NCI-H128 (cell line): ENCODE data around the gene ITGB6.

ENCODE experiments used
- DNase-seq: peaks from one replicate; lab custom pipeline; 2025; ENCODE audit not compliant: unreplicated experiment; lab: John Stamatoyannopoulos, UW

ITGB6 gene, protein sequence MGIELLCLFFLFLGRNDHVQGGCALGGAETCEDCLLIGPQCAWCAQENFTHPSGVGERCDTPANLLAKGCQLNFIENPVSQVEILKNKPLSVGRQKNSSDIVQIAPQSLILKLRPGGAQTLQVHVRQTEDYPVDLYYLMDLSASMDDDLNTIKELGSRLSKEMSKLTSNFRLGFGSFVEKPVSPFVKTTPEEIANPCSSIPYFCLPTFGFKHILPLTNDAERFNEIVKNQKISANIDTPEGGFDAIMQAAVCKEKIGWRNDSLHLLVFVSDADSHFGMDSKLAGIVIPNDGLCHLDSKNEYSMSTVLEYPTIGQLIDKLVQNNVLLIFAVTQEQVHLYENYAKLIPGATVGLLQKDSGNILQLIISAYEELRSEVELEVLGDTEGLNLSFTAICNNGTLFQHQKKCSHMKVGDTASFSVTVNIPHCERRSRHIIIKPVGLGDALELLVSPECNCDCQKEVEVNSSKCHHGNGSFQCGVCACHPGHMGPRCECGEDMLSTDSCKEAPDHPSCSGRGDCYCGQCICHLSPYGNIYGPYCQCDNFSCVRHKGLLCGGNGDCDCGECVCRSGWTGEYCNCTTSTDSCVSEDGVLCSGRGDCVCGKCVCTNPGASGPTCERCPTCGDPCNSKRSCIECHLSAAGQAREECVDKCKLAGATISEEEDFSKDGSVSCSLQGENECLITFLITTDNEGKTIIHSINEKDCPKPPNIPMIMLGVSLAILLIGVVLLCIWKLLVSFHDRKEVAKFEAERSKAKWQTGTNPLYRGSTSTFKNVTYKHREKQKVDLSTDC

DNA sequence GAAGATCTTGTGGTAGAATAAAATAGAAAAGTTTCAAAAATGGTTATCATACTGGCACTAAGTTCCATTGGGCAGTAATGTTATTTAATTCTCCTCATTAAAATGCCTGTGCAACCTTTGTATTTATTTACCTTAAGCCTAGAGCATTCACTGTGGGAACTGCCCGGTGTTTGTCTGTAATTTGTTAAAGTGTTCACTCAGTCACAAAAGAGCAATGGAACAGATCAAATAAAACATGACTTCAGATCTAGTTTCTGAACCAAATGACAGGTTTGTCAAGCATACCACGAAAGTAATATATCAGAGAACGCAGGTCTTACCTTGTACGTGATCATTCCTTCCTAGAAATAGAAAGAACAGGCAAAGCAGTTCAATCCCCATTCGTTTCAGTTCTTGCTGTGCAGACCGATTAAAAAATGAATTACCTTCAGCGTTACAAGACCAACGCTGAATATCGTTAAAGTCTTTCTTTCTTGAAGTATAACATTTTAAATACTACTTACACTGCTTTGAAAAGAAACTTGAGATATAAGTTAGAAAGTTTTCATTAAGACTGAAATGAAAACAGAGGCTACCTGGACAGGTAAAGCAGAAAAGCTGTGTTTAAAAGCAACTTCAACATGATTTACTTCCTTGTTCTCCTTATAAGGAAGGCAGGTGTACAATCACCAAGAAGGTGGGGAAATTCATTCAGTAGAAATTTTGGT lies at the start of gene ITGB6:
ITGB6 (minus strand) TSS at position 590 of the 707 bp plus-strand sequence; CDS start at position 381, 209 bp downstream.
- DNase-seq, result no peak

DNA sequence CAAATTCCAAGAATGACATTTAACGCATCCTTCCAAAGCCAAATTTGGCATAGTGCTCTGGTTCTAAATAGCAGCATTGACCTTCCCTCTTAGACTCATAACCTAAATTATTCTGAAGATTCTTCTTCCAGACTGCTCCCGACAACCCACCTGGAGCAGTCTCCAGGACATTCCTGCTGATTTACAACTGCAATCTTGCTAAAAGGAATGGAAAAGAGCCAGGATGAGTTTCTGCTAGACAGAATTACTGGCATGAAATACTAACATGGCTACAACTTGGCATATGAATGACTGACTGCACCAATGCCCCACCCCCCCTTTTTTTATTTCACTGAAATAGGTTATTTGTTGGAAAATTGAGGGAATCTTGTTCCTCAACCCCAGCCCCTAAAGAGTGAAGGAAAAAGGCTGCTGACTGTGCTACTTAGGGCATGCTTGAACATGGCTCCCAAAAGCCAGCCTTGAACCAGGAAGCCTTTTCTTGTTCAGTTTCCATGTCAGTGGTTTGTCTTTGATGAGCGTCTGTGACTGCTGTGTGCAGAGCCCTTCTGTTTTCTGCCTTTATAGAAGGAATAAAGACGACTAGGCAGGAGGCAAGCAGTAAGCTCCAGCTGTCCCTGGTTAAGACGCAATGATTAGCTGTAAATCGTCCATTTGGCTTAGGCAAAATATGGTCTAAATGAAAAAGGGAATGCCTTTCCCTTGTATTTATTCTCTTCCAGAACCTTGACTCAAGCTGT lies 47.4 kb upstream of the ITGB6 start:
- no peak for DNase-seq

GRCh38 chr2:160246356-160246755 lies 46.3 kb upstream of the ITGB6 start:
- no peak for DNase-seq

GRCh38 chr2:160245614-160246155 lies 45.6 kb upstream of the ITGB6 start:
- no peak for DNase-seq

DNA sequence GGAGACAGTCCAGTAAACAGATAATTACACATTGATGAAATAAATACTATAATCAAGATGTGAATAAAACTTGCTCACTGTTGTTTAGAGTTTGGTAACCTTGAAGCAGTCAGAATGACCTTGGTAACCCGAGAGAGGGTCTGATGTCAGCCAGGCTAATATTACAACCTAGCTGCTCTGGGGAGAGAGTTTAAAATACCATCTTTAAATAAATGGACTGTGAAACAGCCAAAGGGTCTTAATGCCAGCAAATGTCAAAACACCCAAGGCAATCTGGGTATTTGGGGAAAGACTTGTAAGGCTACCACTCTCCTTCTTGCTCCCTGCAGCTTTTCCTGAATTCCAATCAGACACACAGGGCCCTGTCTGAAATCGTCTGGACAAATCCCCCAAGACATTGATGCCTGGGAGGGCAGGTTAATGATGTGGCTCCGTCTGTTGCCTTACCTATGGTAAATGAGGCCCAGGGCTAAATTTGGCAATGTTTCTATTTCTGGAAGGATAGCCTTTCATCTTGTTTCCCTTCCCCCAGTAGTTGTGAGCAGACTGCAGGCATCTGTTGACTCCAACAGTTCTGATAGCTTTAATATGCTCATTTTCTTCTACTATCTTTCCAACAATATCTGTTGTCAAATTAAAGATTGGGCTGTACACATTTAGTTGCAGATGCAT lies 43.0 kb upstream of the ITGB6 start:
- no peak for DNase-seq

DNA sequence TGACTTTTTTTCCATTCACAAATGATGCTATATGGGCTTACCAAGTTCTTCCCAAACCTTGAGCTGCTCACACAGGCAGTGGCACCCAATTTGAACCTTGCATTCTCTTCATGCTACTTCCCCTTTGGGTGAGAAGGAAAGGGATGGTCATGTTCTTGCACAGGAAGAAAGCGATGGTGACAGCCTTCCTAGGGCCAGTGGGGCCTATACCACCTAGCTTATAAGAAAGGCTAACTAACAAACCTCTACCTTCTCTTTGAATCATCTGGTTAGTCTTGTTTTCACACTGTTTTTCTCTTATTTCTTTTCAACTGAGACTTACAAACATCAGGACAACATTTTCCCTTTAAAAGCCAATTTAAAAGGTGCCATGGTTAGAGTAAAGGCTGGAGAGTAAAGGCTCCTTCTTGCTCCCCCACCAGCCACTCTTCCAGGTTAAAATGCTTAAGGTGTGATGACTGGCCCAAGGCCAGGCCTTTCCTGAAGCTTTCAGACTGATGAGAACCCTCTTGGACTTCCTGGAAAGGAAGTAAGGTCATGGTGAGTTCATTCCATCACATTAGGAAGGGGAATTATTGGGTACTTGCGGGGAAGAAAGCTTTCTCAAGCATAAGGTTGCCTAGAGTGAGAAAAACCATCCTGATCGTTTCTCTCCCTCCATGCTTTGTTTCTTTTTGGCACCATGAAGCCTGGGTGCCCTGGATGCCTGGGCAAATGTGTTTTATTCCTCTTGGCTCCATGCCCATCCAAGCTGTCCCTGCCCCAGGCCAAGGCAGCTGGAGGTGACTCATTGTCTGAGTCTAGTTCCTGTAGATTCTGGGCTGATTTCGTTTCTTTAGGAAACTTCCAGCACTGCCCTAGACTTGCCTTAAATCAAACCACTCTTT lies 41.4 kb upstream of the ITGB6 start:
- no peak for DNase-seq

GRCh38 chr2:160239436-160239835 lies 39.4 kb upstream of the ITGB6 start:
- no peak for DNase-seq

DNA sequence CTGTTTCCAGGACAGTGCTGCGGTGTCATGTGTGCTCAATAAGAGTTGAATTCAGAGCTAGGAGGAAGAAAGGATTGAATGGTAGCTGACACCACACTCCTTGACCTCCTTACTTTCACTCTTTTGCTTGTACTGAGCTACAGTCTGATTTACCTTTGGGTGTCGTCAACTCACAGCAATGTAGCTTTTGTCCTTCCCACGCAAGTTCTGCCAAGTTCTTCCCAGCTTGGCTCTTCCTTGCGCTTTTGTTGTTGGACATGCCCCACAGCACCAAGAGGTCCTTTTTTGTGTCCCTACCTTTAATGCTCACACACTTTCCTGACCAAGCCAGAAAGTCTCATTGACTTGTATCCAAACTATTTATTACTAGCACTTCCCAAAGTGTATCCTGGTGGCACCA lies 38.3 kb upstream of the ITGB6 start:
- no peak for DNase-seq

DNA sequence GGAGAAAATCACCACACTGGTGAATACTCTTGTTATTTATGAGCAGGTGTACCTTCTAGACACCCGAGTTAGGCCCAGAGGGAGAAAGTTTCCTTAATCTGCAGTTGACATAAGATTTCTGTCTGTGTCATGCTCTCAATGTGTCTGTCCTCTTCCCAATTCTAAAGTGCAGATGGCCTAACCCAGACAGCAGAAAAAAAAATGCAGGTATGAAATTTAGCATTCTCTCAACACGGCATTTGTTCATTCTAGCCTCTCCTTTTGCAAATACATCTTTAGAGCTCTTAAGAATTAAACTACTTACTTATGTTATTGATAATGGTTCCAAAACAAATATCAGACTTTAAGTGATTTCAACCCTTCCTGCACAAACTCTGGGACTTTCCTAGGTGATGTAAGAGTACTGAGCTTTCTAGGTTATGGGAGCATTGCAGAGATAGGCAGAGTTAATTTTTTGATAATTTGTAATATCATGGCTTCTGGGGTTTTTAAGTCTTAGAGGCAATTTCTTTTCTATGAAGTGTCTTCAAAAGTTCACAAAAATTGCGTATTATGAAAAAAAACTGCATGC lies 32.9 kb upstream of the ITGB6 start:
- DNase-seq, result no peak

DNA sequence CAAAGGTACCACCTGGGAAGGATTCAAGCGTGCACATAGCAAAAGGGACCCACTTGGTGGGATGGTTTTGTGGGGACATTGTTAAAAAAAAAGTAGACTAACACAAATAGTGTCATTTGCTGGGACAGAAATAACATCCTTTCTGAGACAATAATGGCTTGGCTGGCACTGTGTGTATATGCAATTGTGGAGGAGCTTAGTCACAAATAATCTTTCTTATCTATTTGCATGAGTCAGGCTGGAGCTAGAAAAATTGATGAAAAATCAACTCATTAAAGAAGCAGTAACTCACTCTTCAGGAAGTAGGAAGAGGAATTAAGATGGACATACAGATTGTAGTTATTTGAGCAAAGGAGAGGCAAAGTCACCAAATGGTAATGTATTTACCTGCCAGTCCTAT lies 29.5 kb upstream of the ITGB6 start:
- DNase-seq, result no peak

DNA sequence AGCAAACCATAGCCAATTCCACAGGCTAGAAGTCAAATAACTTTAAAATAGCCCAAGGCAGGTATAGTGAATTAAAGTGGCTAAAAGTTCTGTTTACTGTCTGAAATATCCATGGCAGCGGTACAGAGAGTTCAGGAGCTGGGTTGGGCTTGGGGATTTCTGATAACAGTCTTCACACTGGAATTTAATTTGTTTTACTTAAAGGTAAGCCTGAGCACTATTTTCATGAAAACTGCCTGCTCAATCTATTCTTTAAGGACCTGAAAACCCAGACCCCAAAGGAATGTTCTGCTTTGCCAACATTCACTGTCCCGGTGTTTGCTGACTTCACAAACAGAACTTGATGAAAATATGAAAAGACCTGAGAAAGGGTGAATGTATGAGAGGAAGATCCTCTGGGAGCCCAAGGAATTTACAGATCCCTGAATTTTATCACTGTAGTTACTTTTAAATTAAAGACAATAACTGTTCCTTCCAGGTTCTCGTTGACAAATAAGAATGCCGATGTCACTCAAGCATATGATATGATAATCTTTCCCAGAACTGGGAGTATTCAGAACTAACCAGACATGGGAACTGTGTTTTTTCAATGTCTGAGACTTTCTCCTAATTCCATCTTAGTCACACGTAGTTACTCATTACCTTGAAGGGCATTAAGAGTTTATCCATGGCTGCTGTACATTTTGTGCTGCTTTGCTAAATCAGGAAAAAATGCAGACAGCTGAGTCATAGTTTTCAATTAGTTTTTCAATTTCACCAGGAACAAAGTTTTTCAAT lies 28.3 kb upstream of the ITGB6 start:
- DNase-seq, result no peak

- no peak for DNase-seq
Observed at GRCh38 chr2:160227293-160227915, 27.3 kb upstream of the ITGB6 start.

DNA sequence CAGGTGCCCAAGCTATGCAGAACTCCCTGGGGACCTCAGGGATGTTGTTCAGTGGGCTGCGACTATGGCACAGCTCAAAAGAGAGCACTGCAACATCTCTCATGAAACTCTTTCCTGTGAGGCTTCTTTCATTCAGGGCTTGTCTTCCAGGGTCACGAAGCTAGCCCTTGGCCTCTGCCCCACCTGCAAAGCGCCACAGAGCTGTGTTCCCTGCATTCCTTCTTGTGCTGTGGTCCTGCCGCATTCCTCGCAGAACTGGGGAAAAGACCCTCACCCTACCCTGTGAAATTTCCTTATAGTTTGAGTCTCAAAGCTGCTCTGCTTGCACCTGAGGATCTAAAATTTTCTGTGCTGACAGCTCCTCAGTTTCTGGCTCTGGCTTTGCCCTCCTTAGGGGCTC lies 26.3 kb upstream of the ITGB6 start:
- DNase-seq, result no peak

- DNase-seq, result no peak
Observed at GRCh38 chr2:160225722-160226121, 25.6 kb upstream of the ITGB6 start.

- no peak for DNase-seq
Observed at GRCh38 chr2:160224507-160224906, 24.4 kb upstream of the ITGB6 start.

DNA sequence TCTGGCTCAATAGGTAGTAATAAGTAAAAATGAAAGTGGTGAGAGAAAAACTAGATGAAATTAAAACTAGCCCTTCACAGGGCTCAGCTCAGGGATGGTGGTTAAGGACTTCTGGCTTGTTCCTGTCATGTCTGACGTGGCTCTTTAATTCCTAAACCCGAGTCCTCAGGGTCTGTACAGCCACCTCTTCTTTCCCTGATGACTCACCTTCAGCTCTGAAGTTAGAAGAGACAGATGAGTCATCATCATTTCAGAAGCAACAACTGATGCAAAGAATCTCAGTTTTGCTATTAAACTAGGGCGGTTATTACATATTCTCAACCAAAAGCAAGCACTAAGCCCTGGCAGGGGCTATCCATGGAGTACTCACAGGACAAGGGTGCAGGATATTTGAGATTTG lies 24.0 kb upstream of the ITGB6 start:
- no peak for DNase-seq

DNA sequence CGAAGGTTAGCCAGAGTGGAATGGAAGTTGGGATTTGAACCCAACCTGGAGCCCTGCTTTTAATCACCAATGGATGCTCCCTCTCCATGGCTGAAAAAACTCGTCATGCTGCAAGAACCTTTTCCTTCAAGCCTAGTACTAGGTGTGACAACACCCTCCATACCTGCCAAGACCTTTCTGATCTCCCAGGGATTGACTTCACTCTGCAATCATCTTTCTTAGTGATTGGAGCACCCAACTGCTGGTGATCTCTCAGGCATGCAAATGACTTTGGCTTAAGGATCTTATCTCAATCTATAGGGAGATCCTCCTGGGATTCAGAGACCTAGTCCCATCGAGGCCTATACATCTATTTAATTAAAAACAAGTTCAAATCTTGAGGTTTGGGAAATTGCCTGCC lies 23.5 kb upstream of the ITGB6 start:
- no peak for DNase-seq
